ENCODE data around the gene MRPS30. TPM values are rescaled to one million over a fixed set of nuclear protein-coding genes. Genes with fewer than 3 reads are reported as not detected.

MRPS30 gene
- total and polyA plus RNA-seq, 10 of the 15 experiments (the other 5 are each of a cell fraction or from before 2014, with no cell fraction given), result 18.5 to 99.2 (median 61.8) TPM

GRCh38 chr5:44828719-44829118 is 20.0 kb downstream of the MRPS30 start:
- RAD21 ChIA-PET (ENCODE audit: unreplicated experiment), result no interaction called here
- DNase-seq (ENCODE audit: low read depth, low spot score) (no peak), FAIRE-seq (no peak), ATAC-seq (no peak)
- Histone ChIP-seq H3K4me2 (ENCODE audit: control insufficient read depth, insufficient read depth) (no peak overlapping the region), H3K9ac (ENCODE audit: control insufficient read depth, insufficient read depth, low read length) (no peak overlapping the region), H4K20me1 (ENCODE audit: control insufficient read depth, insufficient read depth) (no peaks in the 10 kb centered on the region), H3K27ac (ENCODE audit: control insufficient read depth, insufficient read depth) (no peak overlapping the region), H3K79me2 (ENCODE audit: control insufficient read depth, insufficient read depth, low read length) (no peaks in the 10 kb centered on the region), H2AFZ (ENCODE audit: control insufficient read depth, low read depth, low read length) (no peak overlapping the region), H3K4me3 (no peak overlapping the region), H3K27me3 (replicated peaks in 1 of 2; ENCODE audit: control insufficient read depth in 2 of 2, insufficient read depth in 2 of 2, low read length in 1 of 2) (no peaks in the 10 kb centered on the region), H3K9me3 (replicated peaks; ENCODE audit: control insufficient read depth, insufficient read depth, low read length) (no peaks in the 10 kb centered on the region), H3K36me3 (ENCODE audit: control insufficient read depth in 2 of 2, insufficient read depth in 2 of 2, low read length in 1 of 2) (no peaks in the 10 kb centered on the region), H3K4me1 (ENCODE audit: control insufficient read depth, insufficient read depth, low read length) (no peaks in the 10 kb centered on the region)
- CTCF ChIA-PET, result no interaction called here
- in situ Hi-C loops (cut with MboI), result no loop called here
- intact Hi-C loops (cut with micrococcal nuclease; ENCODE audit: unreplicated experiment), result no loop called here
- BruUV-seq (replicated peaks), result no TSS peak
- SMC1A ChIA-PET (ENCODE audit: uncharacterized antibody, unreplicated experiment), result no interaction called here
- 96% methylated on average over 1 of the region's 1 CpG for WGBS (ENCODE audit: insufficient coverage, insufficient replicate concordance, low lambda C conversion rate, missing lambda C conversion rate)
- POLR2A ChIA-PET, result no interaction called here
- TF ChIP-seq NR2C1 (IDR thresholded peaks at IDR 0.05), result no peak

- Histone ChIP-seq H3K27ac (ENCODE audit: control insufficient read depth, insufficient read depth) (no peak overlapping the region), H3K79me2 (ENCODE audit: control insufficient read depth, insufficient read depth, low read length) (no peaks in the 10 kb centered on the region), H2AFZ (ENCODE audit: control insufficient read depth, low read depth, low read length) (no peak overlapping the region), H3K9me3 (replicated peaks; ENCODE audit: control insufficient read depth, insufficient read depth, low read length) (no peaks in the 10 kb centered on the region), H3K4me2 (ENCODE audit: control insufficient read depth, insufficient read depth) (no peak overlapping the region), H4K20me1 (ENCODE audit: control insufficient read depth, insufficient read depth) (no peaks in the 10 kb centered on the region), H3K4me1 (ENCODE audit: control insufficient read depth, insufficient read depth, low read length) (no peaks in the 10 kb centered on the region), H3K9ac (ENCODE audit: control insufficient read depth, insufficient read depth, low read length) (no peak overlapping the region), H3K27me3 (replicated peaks in 1 of 2; ENCODE audit: control insufficient read depth in 2 of 2, insufficient read depth in 2 of 2, low read length in 1 of 2) (no peaks in the 10 kb centered on the region), H3K4me3 (no peak overlapping the region), H3K36me3 (ENCODE audit: control insufficient read depth in 2 of 2, insufficient read depth in 2 of 2, low read length in 1 of 2) (no peaks in the 10 kb centered on the region)
- no TSS peak for BruUV-seq (replicated peaks)
- FAIRE-seq (no peak), ATAC-seq (no peak), DNase-seq (ENCODE audit: low read depth, low spot score) (no peak)
- in situ Hi-C loops (cut with MboI), result no loop called here
- WGBS (ENCODE audit: insufficient coverage, insufficient replicate concordance, low lambda C conversion rate, missing lambda C conversion rate), result 94% methylated on average over 1 of the region's 1 CpG
- TF ChIP-seq ZBTB11 (CRISPR knock-in tag; IDR thresholded peaks at IDR 0.05) (no peak), POU2F2 (IDR thresholded peaks at IDR 0.05; ENCODE audit: borderline replicate concordance, low read depth, low read length) (no peak), SUZ12 (IDR thresholded peaks at IDR 0.05; ENCODE audit: unreplicated experiment) (no peak), SPI1 (IDR thresholded peaks at IDR 0.05; ENCODE audit: borderline replicate concordance, insufficient read depth, low read depth, low read length) (no peak), SREBF2 (IDR thresholded peaks at IDR 0.05; ENCODE audit: low read length) (no peak), ZBTB4 (CRISPR knock-in tag; IDR thresholded peaks at IDR 0.05) (no peak), PML (IDR thresholded peaks at IDR 0.05; ENCODE audit: low read length) (no peak), RBBP5 (conservative IDR thresholded peaks at IDR 0.05) (no peak), EED (IDR thresholded peaks at IDR 0.05; ENCODE audit: low read depth) (no peak), RUNX3 (IDR thresholded peaks at IDR 0.05; ENCODE audit: low read length) (no peak), CHD2 (IDR thresholded peaks at IDR 0.05; ENCODE audit: borderline replicate concordance, low read depth, low read length) (no peak), ESRRA (IDR thresholded peaks at IDR 0.05; ENCODE audit: low read length) (no peak), NBN (IDR thresholded peaks at IDR 0.05) (no peak)
- ChIA-PET CTCF (no interaction called here), RAD21 (ENCODE audit: unreplicated experiment) (no interaction called here), SMC1A (ENCODE audit: uncharacterized antibody, unreplicated experiment) (interaction anchor here (0.8 kb wide), 1 partner anchor 293 kb away, joined by 4 read pairs; no protein-coding TSS in a partner anchor), POLR2A (no interaction called here)
- intact Hi-C loops (cut with micrococcal nuclease; ENCODE audit: unreplicated experiment), result no loop called here
Measured at GRCh38 chr5:44830951-44831350, 22.2 kb downstream of the MRPS30 start.

All from GM12878 (cell line).